HG02885 (cell line): ENCODE measurements around the gene ABLIM1.

ENCODE experiments used
- ATAC-seq: cut with Tn5 transposase; IDR thresholded peaks from one replicate; pipeline ENCODE4 v1.9.1; 2021; ENCODE audit warnings: mild to moderate bottlenecking; ENCODE audit not compliant: unreplicated experiment, poor library complexity

The ABLIM1 gene

DNA sequence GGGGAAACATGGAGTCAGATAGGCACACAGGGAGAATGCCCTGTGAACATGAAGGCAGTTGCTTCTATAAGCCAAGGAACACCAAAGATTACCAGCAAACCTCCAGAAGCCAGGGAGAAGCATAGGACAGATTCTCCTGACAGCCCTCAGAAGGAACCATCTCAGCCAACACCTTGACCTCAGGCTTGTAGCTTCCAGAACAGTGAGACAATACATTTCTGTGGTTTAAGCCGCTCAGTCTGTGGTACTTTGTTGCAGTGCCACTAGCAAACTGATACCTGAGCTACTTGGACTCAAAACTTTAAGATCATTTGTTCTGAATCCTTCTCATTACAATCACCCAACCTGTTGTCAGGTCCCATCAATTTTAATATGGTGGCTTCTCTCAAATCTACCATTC, 31.2 kb downstream of the ABLIM1 start:
- no peak for ATAC-seq

DNA sequence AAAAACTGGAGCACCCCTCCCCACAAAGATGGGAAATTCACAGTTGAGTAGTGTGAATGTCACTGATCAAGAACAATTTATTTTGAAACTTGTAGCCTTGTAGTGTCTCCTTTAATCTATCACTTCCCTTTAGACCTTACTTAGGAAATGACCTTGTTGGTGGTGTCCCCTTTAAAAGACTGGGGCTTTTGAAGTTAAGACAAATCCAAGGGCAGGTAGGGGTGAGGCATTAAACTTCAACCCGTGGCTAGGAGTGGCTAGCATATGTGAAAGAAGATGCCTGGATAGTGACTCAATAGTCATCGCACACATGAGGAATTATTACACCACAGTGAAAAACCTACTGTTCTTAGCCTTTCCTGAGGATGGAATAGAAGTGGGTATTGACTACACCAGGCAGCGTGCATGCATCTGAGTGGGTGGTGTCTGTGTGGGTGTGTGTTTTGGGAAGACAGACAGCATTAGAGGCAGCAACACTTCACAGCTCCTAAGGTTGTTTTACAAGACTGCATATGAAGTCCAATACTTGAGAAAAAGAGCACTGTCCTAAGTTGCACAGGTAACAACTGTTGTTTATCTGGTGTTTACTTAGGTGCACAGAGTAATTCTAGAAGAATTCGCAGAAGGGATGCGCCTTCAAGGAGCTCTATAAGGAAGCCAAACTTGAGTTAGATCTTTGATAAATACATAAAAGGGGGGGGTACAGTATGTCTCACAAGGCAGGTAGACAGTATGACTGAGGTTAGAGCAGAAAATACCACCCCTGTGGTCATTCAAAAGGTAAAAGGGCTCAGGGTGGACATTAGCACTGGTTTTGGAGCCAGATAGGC, 32.9 kb downstream of the ABLIM1 start:
- ATAC-seq: no peak

GRCh38 chr10:114624422-114624821, 33.7 kb downstream of the ABLIM1 start:
- no peak for ATAC-seq

DNA sequence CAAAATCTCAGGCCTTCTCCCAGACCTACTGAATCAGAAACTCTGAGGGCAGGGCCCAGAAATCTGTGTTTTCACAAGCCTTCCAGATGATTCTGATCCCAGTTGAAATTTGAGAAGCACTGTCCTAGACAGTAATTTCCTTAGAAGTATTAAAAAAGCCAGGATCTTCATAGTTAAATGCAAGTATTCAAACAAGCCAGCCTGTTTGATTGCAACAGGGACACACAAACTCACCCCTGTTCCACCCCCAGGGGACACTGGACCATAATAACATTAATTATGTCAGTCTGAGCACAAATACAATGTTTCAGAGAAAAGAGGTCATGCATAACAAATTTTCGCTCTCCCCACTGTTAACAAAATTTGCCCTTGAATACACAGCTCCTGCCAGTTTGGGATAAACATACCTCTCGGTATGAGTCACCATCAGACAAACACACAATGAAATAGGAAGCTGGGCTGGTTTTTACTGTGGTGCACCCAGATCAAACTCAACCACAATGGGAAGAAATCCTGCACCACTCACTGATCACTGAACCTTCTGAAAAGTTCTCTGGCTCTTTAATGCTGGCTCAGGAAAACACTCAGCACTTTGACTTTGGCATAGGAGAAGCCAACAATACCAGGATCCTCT, 34.3 kb downstream of the ABLIM1 start:
- ATAC-seq: no peak

DNA sequence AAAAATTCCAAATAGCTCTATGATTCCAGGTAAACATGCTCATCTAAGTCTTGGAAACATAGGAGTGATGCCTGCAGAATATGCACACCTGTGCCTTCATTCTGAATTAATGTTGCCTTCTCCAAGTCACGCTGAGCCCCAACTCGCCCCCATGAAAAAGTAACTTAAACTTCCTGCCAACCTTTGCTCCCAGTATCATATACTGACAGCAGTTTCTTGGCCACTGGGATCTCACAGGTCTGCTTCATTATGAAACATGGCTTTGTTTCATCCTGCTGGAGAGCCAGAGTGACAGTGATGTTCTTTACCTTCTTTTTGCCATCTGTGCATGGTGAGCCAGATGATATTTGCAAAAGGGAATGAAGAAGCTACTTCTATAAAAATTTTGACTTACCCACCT, 34.9 kb downstream of the ABLIM1 start:
- ATAC-seq: no peak

- ATAC-seq: no peak
These were observed 39.4 kb downstream of the ABLIM1 start for GRCh38 chr10:114618722-114619121.

GRCh38 chr10:114616516-114616915, 41.6 kb downstream of the ABLIM1 start:
- no peak for ATAC-seq

DNA sequence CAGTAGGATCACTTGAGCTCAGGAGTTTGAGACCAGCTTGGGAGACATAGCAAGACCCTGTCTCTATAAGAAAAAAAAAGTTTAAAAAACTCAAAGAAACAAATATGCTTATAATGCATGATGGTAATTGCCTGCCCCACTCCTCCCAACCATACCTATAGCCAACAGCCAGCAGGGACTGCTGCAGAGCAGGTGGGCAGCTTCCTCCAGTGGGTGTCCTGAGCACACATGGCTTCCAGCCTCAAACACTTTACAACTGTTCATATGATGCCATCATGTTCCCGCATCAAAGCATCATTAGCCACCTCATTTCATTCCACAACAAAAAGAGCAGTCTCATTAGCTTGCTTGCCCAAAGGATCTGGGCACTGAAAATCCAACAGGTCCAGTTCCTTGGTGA, 42.0 kb downstream of the ABLIM1 start:
- no peak for ATAC-seq

DNA sequence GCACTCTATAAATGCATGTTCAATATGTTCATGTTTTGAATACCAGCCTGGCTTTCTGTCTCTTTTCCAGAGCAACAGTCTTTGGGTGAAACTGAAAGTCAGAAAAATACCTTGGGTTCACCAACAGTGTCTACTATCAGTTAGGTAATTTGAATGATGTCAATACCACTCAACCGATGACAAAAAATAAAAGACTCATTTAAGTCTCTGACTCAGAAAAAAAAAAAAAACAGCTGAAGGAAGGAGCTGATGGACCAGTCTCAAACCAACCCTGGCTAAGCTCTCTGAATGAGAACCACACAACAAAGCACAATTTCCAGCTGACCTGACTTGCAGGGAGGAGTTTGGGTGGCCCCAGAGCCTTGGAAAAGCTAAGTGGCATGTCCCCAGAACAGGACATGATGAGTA, 42.5 kb downstream of the ABLIM1 start:
- peak; percentile 87 for ATAC-seq

DNA sequence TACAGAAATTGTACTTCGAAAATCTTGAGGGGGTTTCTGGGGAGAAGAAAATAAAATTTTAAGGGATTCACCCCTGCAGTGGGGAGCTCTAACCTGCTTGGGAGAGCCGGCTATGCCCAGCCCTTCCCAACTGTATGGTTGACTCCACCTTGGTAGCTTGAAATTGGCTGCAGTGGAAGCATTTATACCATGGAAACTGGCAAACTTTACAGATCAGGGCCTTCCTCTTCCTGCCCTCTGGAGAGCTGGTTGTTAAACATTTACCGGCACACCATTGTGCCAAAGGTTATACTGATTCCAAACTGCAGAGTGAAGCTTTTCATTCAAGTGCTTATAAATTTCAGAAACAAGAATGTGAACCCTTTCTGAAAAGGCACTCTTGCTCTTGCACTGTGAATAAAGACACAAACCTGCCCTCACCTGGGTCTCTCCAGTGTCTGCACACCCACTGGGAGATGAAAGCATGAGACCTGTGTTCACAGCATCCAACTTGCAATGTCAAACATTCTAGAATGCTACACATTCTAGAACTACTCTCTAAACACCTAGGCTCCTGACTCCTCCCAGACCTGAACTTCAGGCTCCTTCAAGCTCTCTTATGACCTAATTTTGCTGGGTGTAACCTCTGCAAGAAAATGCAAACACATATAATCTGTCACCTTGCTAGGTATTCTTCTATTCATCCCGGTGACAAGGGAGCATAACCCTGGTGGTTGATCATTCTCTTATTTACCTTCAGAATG, 44.7 kb downstream of the ABLIM1 start:
- ATAC-seq: no peak

DNA sequence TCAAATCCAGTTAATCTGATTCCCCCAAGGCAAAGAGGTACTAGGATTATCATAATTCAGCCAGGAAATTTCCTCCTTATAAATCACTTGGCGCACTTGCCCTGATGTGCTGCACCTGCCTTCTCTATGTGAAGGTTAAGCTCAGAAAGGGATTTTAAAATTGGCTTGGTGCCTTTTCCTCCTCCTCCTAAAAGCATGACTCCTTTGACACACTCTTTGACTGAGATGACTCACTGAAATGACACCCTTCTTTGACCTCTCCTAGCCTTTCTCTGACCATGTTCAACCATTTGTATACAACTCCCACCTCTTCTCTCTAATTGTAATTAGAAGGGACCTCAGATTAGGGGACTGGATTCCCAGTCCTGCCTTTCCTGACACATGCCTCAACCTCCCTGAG, 46.5 kb downstream of the ABLIM1 start:
- ATAC-seq: no peak

- ATAC-seq: no peak
These were observed 48.3 kb downstream of the ABLIM1 start for GRCh38 chr10:114609518-114610426.

- no peak for ATAC-seq
These were observed 50.6 kb downstream of the ABLIM1 start for GRCh38 chr10:114607358-114607998.

DNA sequence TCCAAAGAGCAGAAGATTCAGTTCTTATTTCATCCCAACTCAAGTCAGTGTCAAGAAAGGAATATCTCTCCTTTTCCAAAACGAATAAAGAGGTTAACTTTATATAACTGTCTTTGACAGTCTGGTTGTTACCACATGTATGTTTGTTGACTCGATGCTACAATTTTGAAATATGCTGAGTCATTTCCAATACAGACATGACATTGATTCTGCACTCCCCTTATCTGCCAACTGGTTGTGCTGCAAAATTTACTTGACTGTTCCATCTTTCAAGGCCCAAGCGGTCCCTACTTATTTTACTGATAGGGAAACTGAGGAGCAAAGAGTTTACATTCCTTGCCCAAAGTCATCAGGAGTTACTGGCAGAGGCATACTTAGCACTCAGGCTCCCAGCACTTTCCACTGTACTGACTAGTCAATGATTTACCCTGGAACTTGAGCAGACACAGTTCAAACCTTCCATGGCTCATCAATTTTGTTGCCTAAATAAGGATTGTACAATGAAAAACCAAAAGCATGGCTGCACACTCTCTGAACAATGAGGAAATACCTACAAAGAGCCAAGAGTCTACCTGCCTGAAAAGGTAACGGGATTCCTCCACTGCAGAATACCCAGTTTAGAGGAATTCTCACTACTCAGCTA, 52.8 kb downstream of the ABLIM1 start:
- ATAC-seq: no peak

GRCh38 chr10:114604357-114605130, 53.5 kb downstream of the ABLIM1 start:
- no peak for ATAC-seq

GRCh38 chr10:114603948-114604347, 54.1 kb downstream of the ABLIM1 start:
- ATAC-seq: no peak

DNA sequence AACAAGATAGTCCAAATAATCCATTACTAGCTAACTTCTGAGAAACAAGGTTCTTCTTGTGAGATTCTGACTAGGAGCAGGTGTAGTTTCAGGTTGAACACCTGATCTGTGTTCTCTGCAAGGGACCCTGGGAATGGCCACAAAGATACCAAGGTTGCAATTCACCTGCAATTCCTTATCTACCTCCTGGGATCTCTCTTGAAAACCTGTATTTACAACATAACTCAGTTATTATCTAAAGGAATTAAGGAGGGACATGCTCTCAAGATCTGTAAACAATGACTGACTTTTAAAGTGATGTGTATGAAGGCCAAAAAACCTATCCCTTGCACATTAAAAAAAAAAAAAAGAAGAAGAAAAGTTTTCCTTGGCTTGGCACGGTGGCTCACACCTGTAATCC, 54.8 kb downstream of the ABLIM1 start:
- ATAC-seq: no peak

DNA sequence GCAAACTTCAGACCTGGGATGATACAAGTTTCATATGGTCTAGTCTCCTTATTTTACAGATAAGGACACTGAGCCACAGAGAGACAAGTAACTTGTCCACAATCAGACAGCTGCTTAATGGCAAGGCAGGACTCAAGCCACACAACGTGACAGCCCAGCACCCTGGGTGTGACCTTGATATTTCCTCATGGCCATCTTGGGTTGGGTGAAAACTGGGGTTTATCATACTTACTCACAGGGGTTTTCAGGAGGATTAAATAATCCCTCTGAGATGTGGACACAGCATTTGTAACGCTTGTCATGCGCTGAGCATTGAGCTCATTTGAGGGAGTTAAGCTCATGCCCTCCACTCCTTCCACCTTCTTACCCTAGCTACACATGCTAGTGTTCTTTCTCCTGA, 58.0 kb downstream of the ABLIM1 start:
- ATAC-seq: no peak

DNA sequence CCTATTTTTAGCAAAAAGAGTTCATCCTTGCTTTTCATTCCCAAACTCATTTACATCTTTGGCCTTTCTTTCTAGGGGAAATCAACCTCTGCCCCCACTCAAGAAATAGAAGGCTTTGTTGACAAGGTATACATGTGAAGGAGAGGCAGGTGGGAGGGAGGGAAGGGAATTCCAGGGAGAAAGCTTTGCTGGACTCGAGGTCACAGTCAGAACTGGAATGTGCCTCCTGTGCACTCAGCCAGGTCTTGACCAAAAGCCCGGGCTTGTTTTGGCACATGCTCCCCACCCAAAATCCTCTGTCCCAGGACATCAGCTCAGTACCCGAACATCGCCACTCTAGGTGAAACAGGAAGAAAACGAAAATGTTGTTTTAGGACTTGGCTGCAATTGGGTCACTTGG, 61.3 kb downstream of the ABLIM1 start:
- ATAC-seq: no peak
